ENCODE data around the gene SREBF1. TPM values are rescaled to one million over a fixed set of nuclear protein-coding genes. Genes with fewer than 3 reads are reported as not detected.

The SREBF1 gene
- polyA plus RNA-seq, 1 of the 3 experiments (the other 2 are of a cell fraction), result 20.4 TPM

GRCh38 chr17:17781591-17782496 lies 54.9 kb downstream of the SREBF1 start:
- H2AFZ ChIP-seq (ENCODE audit: low read depth), result no peak overlapping the region
- peaks cover 90% of the 10 kb centered on the region for H4K20me1 ChIP-seq (ENCODE audit: insufficient read depth)
- H3K9me2 ChIP-seq, result no peaks in the 10 kb centered on the region
- DNase-seq, result peak; percentile 81
- H3F3A ChIP-seq (replicated peaks; ENCODE audit: insufficient read depth), result peaks cover 9% of the 10 kb centered on the region
- peak overlapping the region in 1 of 2 experiments; percentile 95; a peak in 2 of 4 replicates for H3K27ac ChIP-seq (ENCODE audit: low read depth in 2 of 2, low read length in 1 of 2)
- H3K4me2 ChIP-seq, result peak overlapping the region; percentile 87
- no peaks in the 10 kb centered on the region for H3K27me3 ChIP-seq (ENCODE audit: insufficient read depth)
- H3K9ac ChIP-seq, result no peak overlapping the region
- TF ChIP-seq RAD21 (IDR thresholded peaks at IDR 0.05; ENCODE audit: low read length) (no peak), MEF2A (IDR thresholded peaks at IDR 0.05; ENCODE audit: borderline replicate concordance, low read depth) (peak; percentile 71; the same call in 1 of the 2 replicates), CHD2 (IDR thresholded peaks at IDR 0.05; ENCODE audit: low read length, partially characterized antibody) (no peak)
- H3K79me2 ChIP-seq (ENCODE audit: insufficient read depth), result peaks cover 34% of the 10 kb centered on the region
- 8% methylated on average over 37 of the region's 88 CpGs for WGBS (ENCODE audit: low lambda C conversion rate)
- H3K36me3 ChIP-seq (replicated peaks in 1 of 2; ENCODE audit: control insufficient read depth in 1 of 2, insufficient read depth in 2 of 2, low read length in 1 of 2), result no peaks in the 10 kb centered on the region
- H3K4me1 ChIP-seq (ENCODE audit: control insufficient read depth in 1 of 2, insufficient read depth in 2 of 2, low read depth in 1 of 2, low read length in 1 of 2), result peaks cover 17 to 76% of the 10 kb centered on the region in 2 experiments
- ChIA-PET POLR2A (interaction anchor here (0.9 to 2.2 kb wide), 5 partner anchors 9 to 54 kb away, joined by 3 to 6 read pairs (median 4); partner anchors contain the start of gene SREBF1), CTCF (interaction anchor here (0.9 to 2.5 kb wide), 10 partner anchors 9 to 103 kb away, joined by 3 to 6 read pairs (median 4); no protein-coding TSS in a partner anchor)
- H3K9me3 ChIP-seq, result no peaks in the 10 kb centered on the region
- peak overlapping the region; percentile 52 to 56; a peak in 3 of 4 replicates for H3K4me3 ChIP-seq (ENCODE audit: low read depth in 2 of 2, low read length in 1 of 2)

- CTCF ChIA-PET, result interaction anchor here (0.9 to 1.5 kb wide), 11 partner anchors 10 to 145 kb away, joined by 3 to 5 read pairs (median 4); no protein-coding TSS in a partner anchor
- Histone ChIP-seq H3K27ac (ENCODE audit: low read depth in 2 of 2, low read length in 1 of 2) (peak overlapping the region; percentile 17 to 95; a peak in 3 of 4 replicates), H3K4me2 (peak overlapping the region; percentile 87; the same call in 1 of the 2 replicates), H3F3A (replicated peaks; ENCODE audit: insufficient read depth) (peaks cover 9% of the 10 kb centered on the region), H3K36me3 (replicated peaks in 1 of 2; ENCODE audit: control insufficient read depth in 1 of 2, insufficient read depth in 2 of 2, low read length in 1 of 2) (no peaks in the 10 kb centered on the region), H3K9ac (no peak overlapping the region), H3K4me3 (ENCODE audit: low read depth in 2 of 2, low read length in 1 of 2) (0 out of 4 replicates have a peak overlapping the region, but pooled peaks of 1 of the 2 experiments have one; percentile 13), H3K4me1 (ENCODE audit: control insufficient read depth in 1 of 2, insufficient read depth in 2 of 2, low read depth in 1 of 2, low read length in 1 of 2) (peaks cover 17 to 68% of the 10 kb centered on the region in 2 experiments), H3K9me3 (no peaks in the 10 kb centered on the region), H2AFZ (ENCODE audit: low read depth) (no peak overlapping the region), H3K27me3 (ENCODE audit: insufficient read depth) (no peaks in the 10 kb centered on the region), H3K79me2 (ENCODE audit: insufficient read depth) (peaks cover 28% of the 10 kb centered on the region), H3K9me2 (no peaks in the 10 kb centered on the region), H4K20me1 (ENCODE audit: insufficient read depth) (peaks cover 89% of the 10 kb centered on the region)
- TF ChIP-seq TAF1 (IDR thresholded peaks at IDR 0.05; ENCODE audit: borderline replicate concordance, low read depth, low read length) (no peak), PBX3 (IDR thresholded peaks at IDR 0.05) (peak; percentile 26; the same call in 1 of the 2 replicates), RFX5 (IDR thresholded peaks at IDR 0.05; ENCODE audit: low read length) (no peak), TCF12 (IDR thresholded peaks at IDR 0.05) (peak; percentile 58), CTCF (IDR thresholded peaks at IDR 0.05) (peak; percentile 33)
- 54% methylated on average over 10 of the region's 11 CpGs for WGBS (ENCODE audit: low lambda C conversion rate)
- POLR2A ChIA-PET, result interaction anchor here (1.2 to 1.5 kb wide), 3 partner anchors 10 to 32 kb away, joined by 3 to 6 read pairs (median 4); no protein-coding TSS in a partner anchor
- DNase-seq, result peak; percentile 54
Measured at GRCh38 chr17:17780922-17781590, 55.7 kb downstream of the SREBF1 start.
